KBM-7 (cell line): ENCODE results near the gene TUSC2.
A peak's percentile ranks its signal among the peaks of the same experiment; 100 is the strongest.

Experiments used
- DNase-seq: peaks from one replicate; pipeline ENCODE4 v3.0.0-alpha.2; 2015
- in situ Hi-C: fragments of 300-500 bp; cut with MboI; formaldehyde crosslinking; loops from 2 replicates; pipeline ENCODE4 v1.14.3; 2020; ENCODE audit warnings: low sequenced_read_pairs, low pct_unique_long_range_greater_than_20kb, mixed read lengths

The TUSC2 gene

DNA sequence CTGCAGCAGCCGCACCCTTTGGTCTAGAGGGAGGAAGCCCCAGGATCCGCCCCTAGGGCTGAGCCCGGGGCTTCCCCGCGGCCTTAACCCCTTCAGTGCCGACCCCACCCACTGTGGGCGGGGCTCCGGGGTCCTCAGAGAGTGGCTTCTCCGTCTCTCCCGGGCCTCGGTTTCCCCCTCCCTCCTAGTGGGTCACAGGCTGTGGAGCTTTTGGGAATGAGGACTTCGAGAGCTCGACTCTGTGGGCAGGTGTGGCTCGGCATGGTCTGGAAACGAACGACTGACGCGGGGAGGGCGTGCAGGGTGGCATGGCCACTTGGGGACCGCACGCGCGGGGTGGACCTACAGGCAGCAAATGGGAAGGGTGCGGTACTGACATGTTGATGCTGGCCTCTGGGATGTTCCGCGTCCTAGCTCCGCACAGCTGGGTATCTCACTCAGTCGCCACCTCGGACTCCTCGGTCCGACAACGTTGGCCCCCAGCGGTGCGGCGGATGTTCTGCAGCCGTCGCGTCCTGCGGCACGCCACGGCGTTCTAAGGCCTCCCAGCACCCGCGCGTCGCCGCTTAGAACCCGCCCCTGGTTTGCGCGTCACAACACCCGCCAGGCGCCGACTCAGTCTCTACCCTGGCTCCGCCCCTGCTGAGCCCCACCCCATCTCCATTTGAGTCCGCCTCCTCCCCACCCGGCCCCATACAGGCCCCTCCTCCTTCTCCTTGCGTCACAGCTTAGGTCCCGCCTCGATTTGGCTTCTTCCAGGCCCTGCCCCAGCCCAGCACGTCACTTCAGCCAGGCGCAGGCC, 29.0 kb downstream of the TUSC2 start, which contains the start of the genes HYAL3 and NAA80:
TSS of gene HYAL3 (minus strand) at position 570 of the 802 bp plus-strand sequence. CDS start 3,803 bp downstream, outside the sequence.
TSS of gene NAA80 (minus strand) at position 570 of the 802 bp plus-strand sequence. CDS start 1,942 bp downstream, outside the sequence.
- in situ Hi-C loops: no loop called here

DNA sequence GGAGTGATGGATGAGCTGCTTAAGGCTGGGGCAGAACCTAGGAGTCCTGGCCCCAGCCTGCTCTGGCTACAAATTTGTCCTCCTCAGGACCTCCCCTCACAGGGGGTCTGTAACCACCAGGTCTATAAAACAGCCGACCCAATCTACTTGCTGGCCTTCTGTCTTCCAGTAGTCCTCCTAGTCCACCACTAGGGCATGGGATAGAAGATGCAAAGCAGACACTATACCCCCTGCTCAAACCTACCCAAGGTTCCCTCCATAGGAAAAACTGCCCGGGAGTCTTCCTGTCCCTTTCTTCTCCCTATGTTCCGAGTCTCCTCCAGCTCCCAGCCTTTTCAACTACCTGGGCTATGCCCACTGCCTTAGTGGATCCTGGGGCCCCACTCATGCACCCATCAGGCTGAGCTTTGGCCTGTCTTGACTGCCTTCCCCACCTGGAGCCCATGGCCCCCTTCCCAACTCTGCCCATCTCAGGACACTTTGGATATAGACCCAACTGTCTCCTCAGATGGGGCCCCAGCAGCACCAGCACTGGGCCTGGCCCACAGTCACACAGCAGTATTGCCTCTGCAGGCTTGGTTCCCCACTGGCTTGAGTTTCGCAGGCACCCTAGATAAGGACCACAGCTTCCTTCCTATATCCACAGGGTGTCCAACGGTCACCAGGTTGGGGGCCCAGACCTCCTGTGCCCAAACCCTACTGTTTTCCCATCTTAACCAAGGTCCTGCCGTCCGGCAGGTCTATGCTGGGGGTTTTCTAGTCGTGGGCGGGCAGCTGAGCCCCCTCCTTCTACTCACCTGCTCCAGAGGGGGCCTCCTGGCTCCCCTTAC, 29.9 kb downstream of the TUSC2 start:
- no peak for DNase-seq

More for the DNA sequence above, 29.0 kb downstream of the TUSC2 start, which contains the start of the genes HYAL3 and NAA80:
- DNase-seq: peak; percentile 99

DNA sequence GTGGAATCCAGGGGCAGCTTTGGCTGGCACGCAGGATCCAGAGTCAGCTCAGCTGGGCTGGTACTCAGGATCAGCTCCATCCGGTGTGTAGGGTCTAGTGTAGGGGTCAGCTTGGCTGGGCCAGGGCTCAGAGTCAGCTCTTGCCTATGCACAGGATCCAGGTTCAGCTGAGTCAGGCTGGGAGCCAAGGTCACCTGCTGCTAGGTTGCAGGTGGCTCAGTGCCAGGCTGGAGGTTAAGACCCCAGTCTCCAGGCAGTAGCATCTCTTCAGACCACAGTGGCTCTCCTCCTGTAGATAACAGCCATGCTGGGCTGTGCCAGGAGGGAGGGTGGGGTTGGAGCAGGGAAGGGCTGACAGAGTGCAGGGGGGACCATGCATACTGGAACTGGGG, 30.6 kb downstream of the TUSC2 start:
- no peak for DNase-seq
- in situ Hi-C loops: no loop called here

More for the DNA sequence above, 29.9 kb downstream of the TUSC2 start:
- in situ Hi-C loops: no loop called here

DNA sequence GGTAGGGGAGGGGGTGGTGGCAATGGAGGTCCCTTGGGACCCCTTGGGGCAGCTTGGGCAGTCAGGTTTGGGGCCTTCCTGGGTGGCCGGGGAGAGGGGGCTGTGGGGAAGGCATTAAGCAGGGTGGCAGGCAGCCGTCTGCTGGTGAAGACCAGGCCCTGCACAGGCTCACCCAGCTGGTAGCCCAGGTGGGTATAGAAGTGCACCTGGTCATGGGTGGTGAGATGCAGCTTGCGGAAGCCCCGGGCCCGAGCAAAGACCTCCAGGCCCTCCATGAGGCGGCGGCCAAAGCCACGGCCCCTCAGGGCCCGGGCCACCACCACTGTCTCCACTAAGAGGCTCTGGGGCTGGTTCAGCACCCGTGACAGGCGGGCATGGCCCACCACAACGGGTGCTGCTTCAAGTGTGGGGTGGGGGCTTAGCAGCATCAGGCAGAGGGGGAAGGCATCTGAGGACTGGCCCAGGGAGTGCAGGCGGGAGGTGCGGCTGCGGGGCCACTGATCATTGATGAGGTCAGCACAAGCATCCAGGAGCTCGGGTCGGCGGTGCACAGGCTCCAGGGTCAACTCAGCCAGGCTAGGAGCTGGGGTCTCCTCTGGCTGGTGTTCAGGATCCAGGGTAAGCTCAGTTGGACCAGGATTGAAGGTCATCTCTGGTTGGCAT, 31.2 kb downstream of the TUSC2 start:
- in situ Hi-C loops: no loop called here
- DNase-seq: no peak

DNA sequence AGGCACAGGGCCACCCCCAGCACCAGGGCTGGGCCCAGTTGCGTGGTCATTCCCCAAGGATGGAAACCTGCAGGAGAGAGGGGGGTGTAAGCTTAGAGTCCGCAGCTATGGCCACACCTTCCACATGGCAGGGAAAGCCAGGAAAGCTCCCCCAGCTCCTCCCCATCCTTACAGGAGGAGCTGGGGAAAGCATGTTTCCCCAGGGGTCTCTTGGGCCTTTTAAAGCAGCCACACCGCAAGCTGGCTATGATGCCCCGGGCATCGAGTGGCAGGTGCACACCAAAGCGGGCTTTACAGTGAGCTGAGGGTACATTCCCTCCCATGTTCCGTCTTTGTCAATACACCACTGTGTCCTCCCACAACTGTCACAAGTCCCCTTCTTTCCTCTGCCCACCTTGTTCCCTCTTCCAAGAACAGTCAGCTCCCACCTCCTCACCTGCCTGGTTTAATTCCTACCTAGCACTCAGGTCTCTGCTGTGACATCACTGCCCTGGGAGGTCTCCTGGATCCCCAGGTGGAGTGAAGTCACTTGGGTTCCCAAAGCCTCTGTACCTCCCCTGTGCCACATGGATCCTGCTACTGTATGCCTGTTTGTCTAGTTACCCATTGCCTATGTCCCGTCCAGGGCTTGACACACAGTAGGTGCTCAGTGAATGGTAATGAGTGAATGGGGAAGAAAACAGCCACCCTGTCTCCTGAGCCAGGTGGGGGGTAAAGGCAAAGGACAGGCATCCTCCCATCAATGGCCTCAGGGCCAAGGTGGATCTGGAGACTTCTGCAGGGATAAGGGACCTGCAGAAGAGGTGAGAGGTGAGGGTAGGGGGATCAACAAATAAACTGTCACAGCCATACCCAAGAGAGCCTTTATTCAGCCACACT, 32.2 kb downstream of the TUSC2 start:
- no peak for DNase-seq
- in situ Hi-C loops: no loop called here

DNA sequence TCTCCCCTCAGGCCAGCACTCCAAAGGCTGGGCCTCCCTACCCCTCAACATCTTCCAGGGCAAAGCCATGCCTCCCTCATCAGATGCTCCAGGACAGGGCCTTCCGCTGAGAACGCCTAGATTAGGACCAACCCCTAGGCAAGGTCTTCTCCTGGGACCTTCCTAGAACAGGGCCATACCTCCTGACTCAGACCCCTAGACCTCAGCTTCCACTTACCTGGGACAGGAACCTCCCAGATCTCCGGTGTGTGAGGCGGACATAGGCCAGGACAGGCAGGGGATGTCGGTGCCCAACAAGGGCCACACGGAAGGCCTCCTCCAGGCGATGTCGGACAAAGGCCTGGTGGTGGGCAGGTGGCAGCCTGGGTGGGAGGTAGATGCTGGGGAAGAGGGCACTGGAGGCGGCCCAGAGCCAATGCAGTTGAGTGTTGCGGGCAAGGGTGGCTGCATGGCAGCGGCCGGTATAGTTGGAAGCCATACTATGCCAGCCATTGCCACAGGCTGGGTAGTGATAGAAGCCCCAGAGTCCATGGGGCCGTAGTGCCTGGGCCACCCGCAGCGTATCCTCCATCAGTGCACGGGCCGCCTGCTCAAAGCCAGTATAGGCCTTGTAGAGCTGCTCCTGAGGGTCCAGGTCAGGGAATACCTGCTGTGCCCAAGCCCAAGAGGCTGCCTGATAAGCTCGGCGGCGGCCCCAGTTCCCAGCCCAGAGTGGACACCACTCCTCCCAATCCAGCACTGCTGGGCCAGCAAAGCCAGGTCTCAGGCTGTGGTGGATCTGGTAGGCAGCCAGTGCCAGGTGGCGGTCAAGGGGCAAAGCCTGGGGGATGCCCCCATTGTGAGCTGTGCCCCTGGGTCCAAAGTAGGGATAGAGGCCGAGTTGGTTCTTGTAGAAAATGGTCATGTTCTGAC, 33.3 kb downstream of the TUSC2 start:
- DNase-seq: no peak
- in situ Hi-C loops: no loop called here

DNA sequence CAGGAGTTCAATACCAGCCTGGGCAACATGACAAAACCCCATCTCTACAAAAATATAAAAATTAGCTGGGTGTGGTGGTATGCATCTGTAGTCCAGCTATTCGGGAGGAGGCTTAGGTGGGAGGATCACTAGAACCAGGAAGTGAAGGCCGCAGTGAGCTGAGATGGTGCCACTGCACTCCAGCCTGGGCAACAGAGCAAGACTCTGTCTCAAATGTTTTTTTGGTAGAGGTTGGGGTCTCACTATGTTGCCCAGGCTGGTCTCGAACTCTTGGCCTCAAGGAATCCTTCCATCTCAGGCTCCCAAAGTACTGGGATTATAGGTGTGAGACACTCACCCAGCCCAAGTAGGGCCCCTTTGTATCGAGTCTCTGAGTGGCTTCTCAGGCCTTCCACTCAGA, 33.9 kb downstream of the TUSC2 start:
- in situ Hi-C loops: no loop called here
- no peak for DNase-seq

DNA sequence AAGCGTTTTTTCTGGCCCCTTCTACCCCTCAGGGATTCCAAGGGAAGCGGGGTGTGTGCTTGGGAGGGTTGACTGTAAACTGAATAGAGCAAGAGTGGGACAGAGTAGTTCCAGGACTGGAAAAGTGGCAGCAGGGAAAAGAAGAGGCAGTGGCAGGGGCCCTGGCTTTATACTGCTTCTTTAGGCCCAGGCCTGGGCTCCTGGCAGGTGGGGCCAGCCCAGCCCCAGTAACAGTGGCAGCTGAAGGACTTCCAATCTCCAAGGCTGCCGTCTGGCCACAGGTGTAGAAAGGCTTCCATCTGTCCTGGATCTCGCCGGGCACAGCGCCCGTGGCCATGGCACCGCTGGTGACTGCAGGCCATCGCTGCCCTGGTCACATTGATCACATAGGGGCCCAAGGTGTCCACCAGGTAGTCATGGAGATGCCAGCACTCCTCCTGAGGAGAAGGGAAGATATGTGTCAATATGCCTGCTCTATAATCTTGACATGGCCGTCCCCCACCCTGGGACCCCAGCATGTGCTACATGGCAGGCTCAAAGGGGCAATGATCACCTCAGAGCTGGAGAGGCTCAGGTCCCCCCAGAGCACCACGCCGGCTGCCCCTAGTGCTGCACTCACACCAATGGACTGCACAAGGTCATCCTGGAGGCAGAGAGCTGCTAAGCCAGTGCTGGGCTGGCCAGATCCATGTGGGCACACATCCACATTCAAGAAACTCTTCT, 34.8 kb downstream of the TUSC2 start:
- in situ Hi-C loops: no loop called here
- DNase-seq: no peak

DNA sequence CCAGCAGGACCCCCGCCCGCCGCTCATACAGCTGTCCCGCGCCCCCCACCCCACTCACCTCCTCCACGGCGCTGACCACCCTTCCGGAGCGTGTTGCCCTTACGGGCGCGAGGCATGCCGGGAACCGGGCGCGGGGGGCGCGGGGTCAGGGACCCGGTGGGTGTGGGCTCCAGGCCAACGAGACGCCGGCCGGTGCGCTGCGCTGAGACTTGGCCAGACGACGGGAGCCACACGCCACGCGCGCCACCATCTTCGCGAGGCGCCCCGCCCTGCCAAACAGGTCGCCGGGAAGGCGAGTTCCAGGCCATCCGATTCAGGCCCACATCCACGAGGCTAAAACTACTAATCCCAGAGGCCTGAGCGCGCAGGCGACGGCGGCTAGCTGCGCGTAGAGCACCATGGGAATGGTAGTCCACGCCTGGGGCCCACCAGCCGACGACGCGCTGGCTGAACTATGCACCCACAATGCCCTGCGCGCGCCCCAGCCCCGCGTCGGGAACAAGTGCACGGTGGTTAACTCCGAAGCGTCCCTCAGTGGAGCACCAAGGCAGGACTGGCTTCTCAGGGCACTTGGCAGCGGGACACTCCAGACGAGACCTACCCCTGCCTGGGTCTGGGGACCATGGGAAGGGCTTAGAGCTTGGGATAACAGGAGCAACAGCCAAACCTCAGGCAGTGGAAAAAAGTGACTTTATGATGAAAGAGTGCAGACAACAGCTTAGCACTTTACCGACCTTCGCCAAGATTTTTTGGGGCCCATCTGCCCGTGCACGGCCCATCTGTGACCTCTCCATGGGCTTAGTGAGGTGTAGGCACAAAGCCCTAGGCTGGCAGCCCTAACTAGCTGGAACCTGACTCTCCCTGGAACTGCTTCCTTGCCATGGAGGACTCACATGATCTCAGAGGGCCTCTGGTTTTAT, 35.6 kb downstream of the TUSC2 start, which contains the start of gene IFRD2:
TSS of gene IFRD2 (minus strand) at position 271 of the 920 bp plus-strand sequence. CDS start at position 116, 155 bp downstream.
- in situ Hi-C loops: no loop called here
- DNase-seq: peak; percentile 98

DNA sequence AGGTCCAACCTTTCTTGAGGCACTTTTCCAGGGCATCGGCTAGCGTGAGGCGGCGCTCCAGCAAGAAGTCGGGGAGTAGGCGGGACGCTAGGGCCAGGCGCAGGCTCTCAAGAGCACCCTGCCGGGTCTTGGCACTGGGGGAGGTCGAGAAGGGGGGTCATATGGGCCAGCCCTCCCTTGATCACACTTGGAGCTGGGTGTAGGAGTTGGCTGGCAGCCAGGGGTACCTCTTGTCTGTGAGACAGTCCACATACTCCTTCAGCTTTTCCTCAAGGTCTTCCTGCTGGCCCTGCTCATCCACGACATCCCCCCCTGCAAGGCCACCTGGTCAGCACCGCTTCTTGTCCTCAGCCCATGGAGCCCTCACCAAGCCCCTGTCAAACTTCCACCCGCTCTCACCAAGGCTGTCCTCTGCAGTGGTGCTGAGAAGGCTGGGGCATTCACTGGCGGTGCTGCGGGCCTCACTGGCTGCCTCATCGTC, 37.8 kb downstream of the TUSC2 start:
- in situ Hi-C loops: no loop called here
- no peak for DNase-seq

DNA sequence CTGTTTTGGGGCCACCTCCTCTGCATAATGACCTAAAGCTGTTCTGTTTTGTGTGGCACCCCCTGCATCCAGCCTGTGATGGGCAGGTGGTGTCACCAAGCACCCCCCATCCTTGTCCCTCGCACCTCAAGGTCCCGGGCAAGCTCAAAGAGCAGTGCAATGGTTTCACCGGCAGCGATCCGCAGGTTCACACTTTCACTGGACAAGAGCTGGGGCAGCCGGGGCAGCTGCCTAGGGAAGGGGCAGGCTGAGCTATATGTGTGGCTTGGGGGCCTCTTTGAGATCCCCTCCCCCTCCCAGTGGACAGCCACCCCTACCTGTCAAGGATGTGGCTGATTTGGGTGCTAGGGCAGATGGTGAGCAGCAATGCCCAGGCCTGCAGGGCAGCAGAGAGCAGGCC, 38.9 kb downstream of the TUSC2 start:
- no peak for DNase-seq

DNA sequence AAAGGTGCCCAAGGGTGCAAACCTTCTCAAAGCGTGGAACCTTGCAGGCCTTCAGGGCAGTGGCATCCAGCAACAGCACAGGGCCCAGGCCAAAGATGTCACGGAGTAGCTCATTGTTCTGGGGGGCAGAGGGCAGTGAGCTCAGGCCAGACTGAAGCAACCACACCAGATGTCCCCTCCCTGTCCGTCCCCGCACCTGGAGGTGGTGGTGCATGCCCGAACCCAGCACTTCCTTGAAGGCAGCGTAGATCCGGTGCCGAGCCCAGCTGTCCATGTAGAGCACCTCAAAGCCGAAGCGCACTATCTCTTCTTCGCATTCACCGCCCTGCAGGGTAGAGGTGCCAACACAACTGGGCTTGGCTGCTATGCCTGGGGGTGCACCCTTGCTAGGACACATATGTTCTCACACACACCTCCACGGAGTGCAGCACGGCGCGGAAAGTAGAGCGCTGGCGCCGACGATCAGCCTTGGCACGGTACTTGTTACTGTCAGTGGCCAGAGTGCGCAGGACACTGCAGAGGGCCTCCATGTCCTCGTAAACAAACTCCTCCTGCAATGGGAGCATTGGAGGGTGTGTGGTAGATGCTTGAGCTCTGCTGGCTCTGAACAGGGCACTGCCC, 39.5 kb downstream of the TUSC2 start:
- in situ Hi-C loops: no loop called here
- DNase-seq: no peak

More for the DNA sequence above, 38.9 kb downstream of the TUSC2 start:
- in situ Hi-C loops: no loop called here

DNA sequence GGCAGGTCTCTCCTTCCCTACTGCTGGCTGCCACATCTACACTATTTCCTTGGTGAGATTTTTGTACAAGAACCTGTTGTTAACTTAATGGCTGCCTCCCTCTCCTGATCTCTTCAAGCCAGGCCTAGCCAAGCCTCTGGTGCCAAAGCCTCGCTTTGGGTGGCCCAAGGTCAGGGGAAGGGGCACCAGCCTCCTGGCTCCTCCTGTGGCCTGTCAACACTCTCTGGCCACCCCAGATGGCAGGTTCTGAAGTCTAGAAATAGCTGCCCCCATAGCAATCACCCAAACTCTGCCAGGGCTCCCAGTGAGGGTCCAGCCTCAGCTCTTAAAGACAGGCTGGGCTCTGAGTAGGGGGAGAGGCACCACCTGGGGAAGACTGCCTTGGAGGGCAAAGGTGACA, 40.8 kb downstream of the TUSC2 start:
- in situ Hi-C loops: no loop called here
- no peak for DNase-seq

DNA sequence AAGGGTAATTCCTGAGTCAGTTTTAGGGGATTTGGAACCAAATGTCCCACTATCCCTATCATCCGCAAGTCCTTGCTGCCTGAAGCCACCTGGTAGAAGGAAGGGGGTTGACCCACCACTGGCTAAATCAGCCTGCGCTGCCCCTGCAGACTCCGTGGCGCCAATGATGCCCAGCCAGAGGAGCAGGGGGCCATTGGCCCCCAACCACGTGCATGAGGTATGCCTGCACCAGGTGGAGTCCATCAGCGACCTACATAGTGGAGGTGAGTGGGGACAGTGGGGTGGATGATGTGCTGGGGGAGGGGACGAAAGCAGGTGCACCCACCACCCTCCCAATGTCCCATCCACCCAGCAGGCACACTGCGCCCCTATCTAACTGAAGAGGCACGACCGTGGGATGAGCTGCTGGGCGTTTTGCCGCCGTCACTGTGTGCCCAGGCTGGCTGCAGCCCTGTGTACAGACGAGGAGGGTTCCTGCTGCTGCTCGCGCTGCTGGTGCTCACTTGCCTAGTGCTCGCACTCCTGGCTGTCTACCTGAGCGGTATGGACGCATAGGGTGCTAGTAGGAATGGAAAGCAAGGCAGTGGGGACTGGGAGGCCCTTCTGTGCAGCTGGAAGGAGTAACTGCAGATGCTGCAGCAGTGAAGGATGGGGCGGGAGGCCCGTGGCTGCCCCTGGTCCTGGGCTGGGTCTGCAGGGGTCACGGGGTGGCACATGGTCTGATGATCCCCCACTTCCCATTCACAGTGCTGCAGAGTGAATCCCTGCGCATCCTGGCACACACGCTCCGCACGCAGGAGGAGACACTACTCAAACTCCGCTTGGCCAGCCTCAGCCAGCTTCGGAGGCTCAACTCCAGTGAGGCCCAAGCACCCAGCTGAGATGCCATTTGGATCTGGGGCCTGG, 41.4 kb downstream of the TUSC2 start:
- DNase-seq: no peak
- in situ Hi-C loops: no loop called here
